HG02763 (cell line): ENCODE measurements around the gene CRTC2.

Experiments
- ATAC-seq: cut with Tn5 transposase; IDR thresholded peaks from one replicate; pipeline ENCODE4 v1.9.1; 2021; ENCODE audit warnings: mild to moderate bottlenecking, moderate library complexity; ENCODE audit not compliant: unreplicated experiment

CRTC2 gene

GRCh38 chr1:153976819-153977249, 18.4 kb upstream of the CRTC2 start:
- ATAC-seq = no peak

GRCh38 chr1:153973525-153973924, 15.1 kb upstream of the CRTC2 start:
- no peak for ATAC-seq

GRCh38 chr1:153973071-153973470, 14.7 kb upstream of the CRTC2 start:
- ATAC-seq = no peak

- no peak for ATAC-seq
Measured at GRCh38 chr1:153970346-153970745, 11.9 kb upstream of the CRTC2 start.

GRCh38 chr1:153968972-153969371, 10.6 kb upstream of the CRTC2 start:
- ATAC-seq = no peak

- ATAC-seq = no peak
Measured at GRCh38 chr1:153968408-153968807, 10.0 kb upstream of the CRTC2 start.

GRCh38 chr1:153968000-153968363, 9.6 kb upstream of the CRTC2 start:
- ATAC-seq = no peak

GRCh38 chr1:153967107-153967999, 8.9 kb upstream of the CRTC2 start, which contains the start of gene CREB3L4:
CREB3L4 (plus strand) TSS chr1:153967902; CDS start chr1:153968526, 624 bp downstream.
- ATAC-seq = peak; percentile 59

- peak; percentile 4 for ATAC-seq
Measured at GRCh38 chr1:153963850-153964331, 5.5 kb upstream of the CRTC2 start.

- peak; percentile 48 for ATAC-seq
Measured at GRCh38 chr1:153963030-153963849, 4.8 kb upstream of the CRTC2 start, which contains the start of gene SLC39A1. SLC39A1 (minus strand) TSS chr1:153963537; CDS start chr1:153962715, 822 bp downstream.

GRCh38 chr1:153962088-153963029, 3.9 kb upstream of the CRTC2 start:
- ATAC-seq = no peak

GRCh38 chr1:153961421-153961820, 3.0 kb upstream of the CRTC2 start:
- no peak for ATAC-seq

GRCh38 chr1:153960206-153960605, 1.8 kb upstream of the CRTC2 start:
- no peak for ATAC-seq

- no peak for ATAC-seq
Measured at GRCh38 chr1:153959454-153959853, 1.0 kb upstream of the CRTC2 start.

- no peak for ATAC-seq
Measured at GRCh38 chr1:153958961-153959260, 499 bp upstream of the CRTC2 start.

GRCh38 chr1:153957744-153958110, 685 bp downstream of the CRTC2 start:
- ATAC-seq = peak; percentile 13

- ATAC-seq = no peak
Measured at GRCh38 chr1:153956997-153957715, 1.3 kb downstream of the CRTC2 start.

GRCh38 chr1:153954826-153955225, 3.6 kb downstream of the CRTC2 start:
- no peak for ATAC-seq

GRCh38 chr1:153953859-153954365, 4.5 kb downstream of the CRTC2 start:
- ATAC-seq = no peak

- ATAC-seq = no peak
Measured at GRCh38 chr1:153951801-153952200, 6.6 kb downstream of the CRTC2 start.
